Measurements from ENCODE around the gene TMCO1. TPM values are rescaled to one million over a fixed set of nuclear protein-coding genes. Genes with fewer than 3 reads are reported as not detected.
A peak's percentile ranks its signal among the peaks of the same experiment; 100 is the strongest.
"Not testable (repeated sequence)": the region's sequence is repeated elsewhere in the genome, so short reads cannot be mapped to it uniquely, and the experiment has no call there.

The TMCO1 gene
- total RNA-seq, 1 donor from 2014 or later, result 78.6 TPM

DNA sequence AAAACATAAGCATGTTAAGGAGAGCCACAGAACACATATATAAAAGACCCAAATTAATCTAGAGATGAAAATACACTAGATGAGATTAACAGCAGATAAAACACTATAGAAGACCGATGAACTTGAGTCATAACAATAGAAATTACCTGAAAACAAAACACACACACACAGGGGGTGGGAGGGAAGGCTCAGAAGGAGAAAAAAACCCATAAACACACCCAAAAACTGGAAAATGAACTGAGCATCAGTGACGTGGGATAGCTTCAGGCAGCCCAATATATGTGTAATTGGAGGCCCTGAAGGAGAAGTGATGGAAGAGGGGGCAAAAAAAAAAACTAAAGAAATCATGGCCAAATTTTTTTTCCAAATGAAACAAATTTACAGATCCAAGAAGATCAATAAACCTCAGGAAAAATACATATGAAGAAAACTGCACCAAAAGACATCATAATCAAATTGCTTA lies 81.7 kb downstream of the TMCO1 start:
- Histone ChIP-seq H3K27me3 (no peaks in the 10 kb centered on the region), H3K4me1 (peaks cover 9% of the 10 kb centered on the region), H3K9me3 (no peaks in the 10 kb centered on the region), H3K36me3 (peaks cover 31% of the 10 kb centered on the region), H3K27ac (no peak overlapping the region), H3K4me3 (no peak overlapping the region)
- intact Hi-C loops (cut with DNase I), result no loop called here
- DNase-seq, result no peak
- TF ChIP-seq, protein P1, sequence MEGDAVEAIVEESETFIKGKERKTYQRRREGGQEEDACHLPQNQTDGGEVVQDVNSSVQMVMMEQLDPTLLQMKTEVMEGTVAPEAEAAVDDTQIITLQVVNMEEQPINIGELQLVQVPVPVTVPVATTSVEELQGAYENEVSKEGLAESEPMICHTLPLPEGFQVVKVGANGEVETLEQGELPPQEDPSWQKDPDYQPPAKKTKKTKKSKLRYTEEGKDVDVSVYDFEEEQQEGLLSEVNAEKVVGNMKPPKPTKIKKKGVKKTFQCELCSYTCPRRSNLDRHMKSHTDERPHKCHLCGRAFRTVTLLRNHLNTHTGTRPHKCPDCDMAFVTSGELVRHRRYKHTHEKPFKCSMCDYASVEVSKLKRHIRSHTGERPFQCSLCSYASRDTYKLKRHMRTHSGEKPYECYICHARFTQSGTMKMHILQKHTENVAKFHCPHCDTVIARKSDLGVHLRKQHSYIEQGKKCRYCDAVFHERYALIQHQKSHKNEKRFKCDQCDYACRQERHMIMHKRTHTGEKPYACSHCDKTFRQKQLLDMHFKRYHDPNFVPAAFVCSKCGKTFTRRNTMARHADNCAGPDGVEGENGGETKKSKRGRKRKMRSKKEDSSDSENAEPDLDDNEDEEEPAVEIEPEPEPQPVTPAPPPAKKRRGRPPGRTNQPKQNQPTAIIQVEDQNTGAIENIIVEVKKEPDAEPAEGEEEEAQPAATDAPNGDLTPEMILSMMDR (IDR thresholded peaks at IDR 0.05), result no peak
- ATAC-seq, result no peak

DNA sequence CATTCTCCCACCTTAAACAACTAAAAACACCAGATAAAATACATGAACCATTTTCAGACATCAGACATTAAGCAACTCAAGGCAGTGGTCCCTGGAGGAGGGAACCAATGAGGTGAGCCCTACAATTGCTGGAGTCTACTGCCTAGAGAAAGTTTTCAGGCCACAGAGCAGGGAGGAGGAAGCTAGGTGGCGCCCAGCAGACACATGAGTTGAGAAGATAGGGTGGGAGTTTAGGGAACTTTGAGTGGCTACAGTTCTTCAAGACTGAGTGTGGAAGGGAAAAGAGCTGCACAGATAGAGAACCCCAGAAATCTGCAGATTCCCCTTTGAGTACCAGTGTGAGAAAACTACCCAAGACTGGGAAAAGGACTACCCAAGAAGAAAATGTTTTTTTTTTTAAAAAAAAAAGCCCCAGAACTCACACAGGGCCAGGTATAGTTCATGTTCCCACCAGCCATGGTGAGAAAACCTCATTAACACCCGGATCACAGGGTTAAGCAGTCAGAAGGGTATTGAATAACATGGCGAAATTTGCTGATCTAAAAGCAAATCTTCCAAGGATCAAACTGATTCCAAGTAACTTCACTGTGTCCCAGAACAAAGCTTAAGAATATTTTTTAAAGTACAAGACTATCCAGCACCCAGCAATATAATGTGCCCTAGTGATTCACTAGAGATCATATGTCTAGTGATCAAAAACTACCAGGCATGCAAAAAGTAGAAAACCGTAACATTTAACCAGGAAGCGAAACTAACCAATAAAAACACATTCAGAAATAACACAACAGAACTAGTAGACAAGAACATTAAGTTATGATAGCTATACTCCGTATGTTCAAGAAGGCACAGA lies 82.3 kb downstream of the TMCO1 start:
- H3K27ac ChIP-seq, result no peak overlapping the region
- ATAC-seq, result peak; percentile 75
- H3K4me3 ChIP-seq, result no peak overlapping the region
- no peak for DNase-seq
- peaks cover 9% of the 10 kb centered on the region for H3K4me1 ChIP-seq
- intact Hi-C loops (cut with DNase I), result no loop called here
- peaks cover 38% of the 10 kb centered on the region for H3K36me3 ChIP-seq
- H3K27me3 ChIP-seq, result no peaks in the 10 kb centered on the region
- TF ChIP-seq, protein P1 (IDR thresholded peaks at IDR 0.05), result no peak
- no peaks in the 10 kb centered on the region for H3K9me3 ChIP-seq

DNA sequence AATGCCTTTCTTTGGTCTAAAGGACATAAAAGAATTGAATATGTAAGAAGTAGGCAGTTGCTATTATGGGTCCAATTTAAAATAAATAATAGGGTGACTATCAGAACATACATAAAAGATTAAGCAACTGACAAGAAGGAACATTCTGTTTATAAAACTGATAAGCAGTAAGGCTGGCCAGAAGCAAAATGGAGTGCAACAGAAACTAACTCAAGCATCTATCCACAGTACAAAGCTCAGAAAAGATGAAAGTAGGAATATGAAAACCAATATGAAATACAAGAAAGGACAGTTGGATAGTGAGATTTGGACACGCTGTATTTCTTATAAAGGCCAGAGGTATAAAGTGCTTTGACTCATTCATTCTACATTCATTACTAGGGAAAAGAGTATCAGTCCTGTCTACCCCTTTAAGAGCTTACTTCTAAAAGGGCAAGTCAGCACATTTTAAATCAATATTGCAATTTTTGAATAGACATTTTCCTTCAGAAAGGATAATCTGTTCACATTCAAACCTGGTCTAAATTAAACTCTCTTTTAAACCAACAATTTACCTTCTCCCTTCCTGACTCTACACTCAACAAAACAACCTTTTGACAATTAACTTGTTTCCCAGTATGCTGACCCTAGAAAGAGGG lies 84.7 kb downstream of the TMCO1 start:
- intact Hi-C loops (cut with DNase I), result no loop called here
- TF ChIP-seq, protein P1 (IDR thresholded peaks at IDR 0.05), result no peak
- no peak overlapping the region for H3K4me3 ChIP-seq
- no peak overlapping the region for H3K27ac ChIP-seq
- H3K36me3 ChIP-seq, result peaks cover 52% of the 10 kb centered on the region
- DNase-seq (no peak), ATAC-seq (no peak)
- no peaks in the 10 kb centered on the region for H3K9me3 ChIP-seq
- H3K27me3 ChIP-seq, result no peaks in the 10 kb centered on the region
- H3K4me1 ChIP-seq, result peaks cover 9% of the 10 kb centered on the region

DNA sequence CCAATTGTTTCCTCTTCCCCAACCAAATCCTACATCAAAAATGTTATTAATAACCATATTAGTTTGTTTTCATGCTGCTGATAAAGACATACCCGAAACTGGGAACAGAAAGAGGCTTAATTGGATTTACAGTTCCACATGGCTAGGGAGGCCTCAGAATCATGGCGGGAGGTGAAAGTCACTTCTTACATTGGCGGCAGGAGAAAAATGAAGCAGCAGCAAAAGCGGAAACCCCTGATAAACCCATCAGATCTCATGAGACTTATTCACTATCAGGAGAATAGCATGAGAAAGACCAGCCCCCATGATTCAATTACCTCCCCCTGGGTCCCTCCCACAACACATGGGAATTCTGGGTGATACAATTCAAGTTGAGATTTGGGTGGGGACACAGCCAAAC lies 87.9 kb downstream of the TMCO1 start:
- ATAC-seq, H3K4me1 ChIP-seq: not testable (repeated sequence)
- peaks cover 76% of the 10 kb centered on the region for H3K36me3 ChIP-seq

DNA sequence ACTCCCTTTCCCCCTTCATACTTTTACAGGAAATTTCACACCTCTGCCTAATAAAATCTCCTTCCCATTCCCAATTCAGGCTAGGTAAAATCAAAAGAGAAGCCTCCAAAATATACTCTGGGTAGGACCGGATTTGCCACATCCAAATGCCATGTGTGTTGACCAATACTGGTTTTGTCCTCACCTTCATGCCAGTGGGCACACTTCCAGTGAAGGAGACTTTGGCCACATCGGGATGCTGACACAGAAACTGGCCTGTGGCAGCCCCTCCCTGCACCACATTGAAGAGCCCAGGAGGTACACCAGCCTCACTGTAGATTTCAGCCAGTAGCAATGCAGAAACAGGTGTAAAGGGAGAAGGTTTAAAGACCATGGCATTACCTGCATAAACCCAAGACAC lies 88.4 kb downstream of the TMCO1 start:
- Histone ChIP-seq H3K36me3 (peaks cover 81% of the 10 kb centered on the region), H3K27ac (no peak overlapping the region), H3K4me1 (peaks cover 9% of the 10 kb centered on the region), H3K27me3 (no peaks in the 10 kb centered on the region), H3K9me3 (no peaks in the 10 kb centered on the region), H3K4me3 (no peak overlapping the region)
- DNase-seq, result no peak
- TF ChIP-seq, protein P1 (IDR thresholded peaks at IDR 0.05), result no peak
- no peak for ATAC-seq
- intact Hi-C loops (cut with DNase I), result no loop called here

More for the DNA sequence above, 87.9 kb downstream of the TMCO1 start:
- intact Hi-C loops (cut with DNase I); DNase-seq; H3K27ac ChIP-seq; H3K9me3 ChIP-seq; H3K4me3 ChIP-seq; H3K27me3 ChIP-seq: not testable (repeated sequence)
